ENCODE data around the gene SUSD1.
"Not testable (repeated sequence)": the region's sequence is repeated elsewhere in the genome, so short reads cannot be mapped to it uniquely, and the experiment has no call there.

SUSD1 gene

DNA sequence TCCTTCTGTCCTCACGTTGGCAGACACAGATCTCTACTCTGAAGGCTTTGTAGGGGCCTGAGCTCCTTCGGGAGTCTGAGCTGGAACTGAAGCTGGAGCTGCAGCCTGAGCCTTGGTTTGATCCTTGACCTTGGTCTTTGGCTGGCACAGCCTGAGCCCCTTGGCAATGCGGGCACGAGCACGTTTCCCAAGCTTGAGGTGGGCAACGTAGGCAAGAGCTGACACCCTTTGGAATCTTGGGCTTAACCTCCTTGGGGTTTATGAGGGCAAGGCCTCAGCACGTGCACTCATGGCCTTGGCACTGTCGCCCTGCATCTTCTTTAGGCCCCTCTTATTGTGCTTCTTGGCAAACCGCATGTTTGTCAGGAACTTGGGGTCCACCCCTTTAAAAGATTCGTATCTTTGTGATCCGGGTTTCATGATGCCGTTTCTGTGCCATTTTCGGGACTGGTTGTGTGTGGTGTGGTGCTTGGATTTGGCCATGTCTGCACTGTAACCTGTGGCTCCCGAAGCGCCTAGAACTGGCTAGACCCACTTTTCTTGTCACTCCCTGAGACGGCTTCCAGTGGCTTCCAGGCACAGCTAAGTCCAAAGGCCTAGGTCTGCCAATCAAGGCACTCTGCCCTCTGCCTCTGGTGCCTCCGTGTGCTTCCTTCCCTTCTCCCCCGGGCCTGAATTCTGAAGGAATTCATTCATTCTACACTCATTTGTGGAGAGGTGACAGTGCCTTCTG, 1.4 kb downstream of the SUSD1 start:
- DNase-seq = no peak

DNA sequence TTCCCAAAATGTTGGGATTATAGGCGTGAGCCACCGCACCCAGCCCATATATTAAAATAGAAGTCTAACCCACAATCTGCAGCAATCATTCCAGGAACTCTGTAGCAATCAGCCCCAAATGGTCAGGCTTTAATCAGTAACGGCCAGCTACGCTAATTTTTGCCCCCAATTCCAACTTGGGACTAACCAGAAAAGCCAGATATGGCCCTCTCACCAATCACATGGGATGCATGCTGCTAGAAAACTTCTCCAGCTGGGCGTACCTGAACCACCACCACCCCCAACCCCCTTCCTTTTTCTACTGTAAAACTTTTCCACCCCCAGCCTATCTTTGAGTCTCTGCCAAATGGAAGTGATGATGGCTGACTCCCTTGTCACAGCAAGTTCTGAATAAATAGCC, 4.1 kb downstream of the SUSD1 start:
- no peak for DNase-seq

- DNase-seq = no peak
Observed at GRCh38 chr9:112170235-112170634, 4.9 kb downstream of the SUSD1 start.

- no peak for DNase-seq
Observed at GRCh38 chr9:112169368-112169767, 5.7 kb downstream of the SUSD1 start.

- DNase-seq = no peak
Observed at GRCh38 chr9:112168197-112168596, 6.9 kb downstream of the SUSD1 start.

DNA sequence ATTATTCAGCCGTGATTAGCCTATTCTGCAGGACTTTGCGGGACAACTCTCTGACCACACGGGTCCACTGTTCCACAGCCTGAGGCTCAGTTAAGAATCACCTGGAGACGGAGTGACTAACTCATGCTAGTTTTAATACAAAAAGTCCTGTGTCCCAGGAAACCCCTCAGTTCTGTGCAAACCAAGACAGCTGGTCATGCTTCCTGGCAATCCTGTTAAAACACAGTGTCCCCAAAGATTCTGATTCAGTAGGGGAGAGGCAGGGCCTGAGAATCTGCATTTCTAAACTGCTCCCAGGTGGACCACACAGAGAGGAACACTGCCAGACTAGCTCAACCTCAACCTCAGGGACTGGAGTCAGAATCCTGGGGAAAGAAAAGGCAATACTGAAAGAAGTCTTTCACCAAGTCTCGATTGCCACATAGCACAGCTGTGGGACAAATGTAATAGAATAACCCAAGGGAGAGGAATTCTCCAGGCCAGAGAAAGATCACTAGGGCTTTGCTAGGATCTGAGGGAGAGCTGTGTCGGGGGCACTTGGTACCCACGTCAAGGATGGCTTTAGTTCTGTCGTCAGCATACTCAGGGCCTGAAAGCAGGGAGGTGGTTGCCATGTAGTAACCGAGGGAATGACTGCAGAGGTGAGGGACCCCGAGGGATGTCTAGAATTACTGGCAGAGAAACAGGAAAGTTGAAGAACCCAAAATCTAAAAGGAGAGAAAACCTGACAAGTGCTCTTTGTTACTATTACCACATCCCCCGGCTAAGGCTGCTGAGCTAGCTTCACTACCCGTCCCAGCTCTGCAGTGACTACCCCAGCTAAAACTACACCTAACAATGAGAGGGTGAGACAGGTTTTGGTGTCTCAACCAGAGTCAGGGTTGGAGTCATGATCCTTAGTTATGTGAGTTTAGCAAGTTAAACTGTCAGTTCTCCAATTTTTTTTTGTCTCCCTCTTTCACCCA, 8.6 kb downstream of the SUSD1 start:
- no peak for DNase-seq

GRCh38 chr9:112162621-112163413, 12.3 kb downstream of the SUSD1 start:
- DNase-seq = no peak

- DNase-seq = no peak
Observed at GRCh38 chr9:112159781-112160180, 15.3 kb downstream of the SUSD1 start.

DNA sequence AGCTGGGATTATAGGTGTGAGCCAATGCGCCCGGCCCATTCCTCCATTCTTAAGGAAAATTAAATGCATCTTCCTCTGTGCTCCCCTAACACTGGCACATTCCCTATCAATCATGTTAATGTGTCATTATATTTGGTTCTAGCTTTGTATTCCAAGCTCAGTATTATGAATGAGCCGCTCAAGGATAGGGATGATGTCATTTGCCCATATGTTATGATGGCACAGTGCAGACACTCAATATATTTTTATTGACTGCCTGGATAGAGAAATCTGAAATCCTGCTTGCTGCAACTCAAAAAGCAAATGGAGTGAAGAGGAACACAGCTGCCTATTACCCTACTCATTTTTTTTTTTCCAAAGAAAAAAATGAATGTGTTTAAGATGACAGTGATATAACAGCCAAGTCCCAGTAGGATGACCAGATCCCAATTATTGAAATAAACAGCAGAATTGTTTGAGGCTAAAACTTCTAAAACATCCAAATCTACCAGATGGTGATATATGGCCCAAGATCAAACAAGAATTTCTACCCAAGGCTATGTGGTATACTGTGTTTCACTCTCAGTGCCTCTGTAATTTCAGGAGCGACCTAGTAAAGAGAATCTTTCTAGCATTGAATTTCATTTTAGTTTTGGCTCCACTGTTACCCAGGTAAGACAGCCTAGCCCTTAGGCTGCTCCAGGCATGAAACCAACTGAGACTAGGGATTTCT, 16.3 kb downstream of the SUSD1 start:
- DNase-seq = no peak

DNA sequence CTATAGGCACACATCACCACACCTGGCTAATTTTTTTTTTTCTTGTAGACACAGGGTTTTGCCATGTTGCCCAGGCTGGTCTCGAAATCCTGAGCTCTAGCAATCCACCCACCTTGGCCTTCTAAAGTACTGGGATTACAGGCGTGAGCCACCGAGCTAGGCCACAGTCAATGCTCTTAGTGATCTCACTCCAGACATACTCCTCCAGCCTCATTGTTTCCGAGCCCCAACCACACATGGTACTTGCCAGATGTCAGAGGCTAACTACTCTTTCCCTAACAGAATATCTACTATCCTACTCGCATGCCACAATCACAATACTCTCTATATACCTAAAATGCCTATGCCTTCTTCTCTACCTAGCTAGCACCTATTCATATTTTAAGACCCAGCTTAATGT, 17.1 kb downstream of the SUSD1 start:
- no peak for DNase-seq

- DNase-seq = no peak
Observed at GRCh38 chr9:112157087-112157486, 18.0 kb downstream of the SUSD1 start.

DNA sequence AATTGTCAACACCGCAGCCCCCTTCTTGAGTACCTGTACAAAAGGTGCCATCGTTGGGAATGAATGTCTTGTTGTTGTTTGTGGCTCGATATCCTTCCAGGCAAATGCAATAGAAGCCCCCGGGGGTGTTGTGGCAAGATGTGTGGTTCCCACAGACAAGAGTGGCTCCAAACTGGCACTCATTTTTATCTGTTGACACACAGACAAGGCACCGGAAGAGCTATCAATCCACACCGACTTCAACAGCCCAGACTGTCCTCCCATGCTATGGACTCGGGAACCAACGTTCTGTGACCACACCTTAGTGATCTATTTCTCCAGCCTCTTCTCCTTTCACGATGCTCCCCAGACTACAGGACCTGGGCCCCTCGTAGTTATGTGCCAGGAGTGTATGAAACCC, 25.9 kb downstream of the SUSD1 start:
- no peak for DNase-seq

DNA sequence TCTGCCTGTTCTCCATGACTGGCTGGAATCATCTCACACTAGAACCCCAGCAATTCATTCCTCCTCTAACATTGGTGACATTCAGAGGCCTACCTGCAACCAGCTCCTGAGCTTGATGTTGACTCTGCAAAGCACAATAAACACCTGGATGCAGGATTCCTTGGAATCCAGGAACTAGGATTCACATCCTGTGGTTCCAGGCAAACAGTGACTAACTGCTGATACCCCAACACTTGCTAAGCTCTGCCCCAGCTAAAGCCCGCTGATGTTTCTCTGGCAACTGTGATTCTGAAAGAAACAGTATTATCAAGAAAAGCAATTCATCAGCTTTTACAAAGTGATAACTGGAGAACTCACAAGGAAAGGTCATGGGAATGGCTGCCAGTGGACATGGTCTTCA, 29.2 kb downstream of the SUSD1 start:
- DNase-seq = no peak

DNA sequence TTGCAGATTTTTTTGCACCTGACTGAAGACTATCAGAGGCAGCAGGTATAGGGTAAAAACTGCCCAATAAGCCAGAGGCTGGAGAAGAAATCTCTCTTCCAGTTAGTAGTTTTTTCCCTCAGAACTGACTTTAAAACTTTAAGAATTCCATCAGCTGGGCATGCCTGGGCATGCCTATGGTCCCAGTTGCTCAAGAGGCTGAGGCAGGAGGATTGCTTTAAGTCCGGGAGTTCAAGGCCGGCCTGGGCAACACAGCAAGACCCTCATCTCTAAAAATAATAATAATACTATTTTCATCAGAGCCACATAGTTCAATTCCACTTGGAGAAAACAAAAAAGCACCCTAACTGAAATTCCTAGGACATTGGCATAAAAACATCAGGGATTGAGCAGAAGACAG, 30.3 kb downstream of the SUSD1 start:
- DNase-seq = no peak

- DNase-seq = no peak
Observed at GRCh38 chr9:112142420-112142819, 32.7 kb downstream of the SUSD1 start.

DNA sequence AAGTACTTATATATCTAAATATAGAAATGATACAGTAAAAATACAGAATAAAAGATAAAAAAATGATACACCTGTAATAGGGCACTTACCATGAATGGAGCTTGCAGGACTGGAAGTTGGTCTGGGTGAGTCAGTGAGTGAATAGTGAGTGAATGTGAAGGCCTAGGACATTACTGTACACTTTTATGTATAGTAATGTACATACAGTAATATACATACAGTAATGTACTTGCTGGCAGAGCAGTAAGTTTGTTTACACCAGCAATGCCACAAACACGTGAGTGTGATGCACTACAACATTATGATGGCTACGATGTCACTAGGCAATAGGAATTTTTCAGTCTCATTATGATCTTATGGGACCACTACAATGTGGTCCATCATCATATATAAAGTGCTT, 34.2 kb downstream of the SUSD1 start:
- no peak for DNase-seq

DNA sequence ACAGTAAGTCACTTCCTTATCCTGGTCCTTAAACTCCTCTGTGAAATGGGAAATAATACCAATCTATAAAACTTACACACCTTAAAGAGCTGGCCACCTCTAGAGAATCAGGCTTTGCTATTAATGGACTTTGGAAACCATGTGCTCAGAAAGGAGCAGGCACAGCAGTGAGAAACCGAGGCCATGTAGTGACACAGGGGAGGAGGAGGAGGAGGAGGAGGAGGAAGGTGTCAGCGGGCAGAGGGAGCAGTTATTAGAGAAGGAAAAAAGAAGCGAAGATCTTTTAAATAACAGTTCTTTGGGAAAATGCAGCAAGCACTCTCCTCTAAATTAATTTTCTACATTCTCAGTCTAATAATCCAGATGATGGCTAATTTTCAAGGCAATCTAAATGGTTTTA, 38.0 kb downstream of the SUSD1 start:
- no peak for DNase-seq

DNA sequence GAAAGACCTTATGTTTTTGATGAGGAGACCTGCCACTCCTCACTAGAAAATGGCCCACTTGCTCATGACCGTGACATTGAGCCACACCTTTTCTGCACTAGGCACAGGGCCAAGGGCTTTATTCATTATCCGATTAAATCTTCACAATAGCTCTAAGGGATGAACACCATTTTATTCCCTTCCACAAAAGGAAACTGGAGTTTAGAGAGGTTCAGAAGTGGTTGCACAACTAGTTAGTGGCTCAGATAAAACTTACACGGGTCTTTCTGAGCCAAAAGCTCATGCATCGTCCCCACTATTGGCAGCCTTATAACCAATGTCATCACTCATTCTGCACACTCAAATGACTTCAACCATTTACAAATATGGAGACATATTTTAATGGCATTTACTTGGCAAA, 39.4 kb downstream of the SUSD1 start:
- DNase-seq = no peak

- DNase-seq = not testable (repeated sequence)
Observed at GRCh38 chr9:112133806-112134205, 41.3 kb downstream of the SUSD1 start.

DNA sequence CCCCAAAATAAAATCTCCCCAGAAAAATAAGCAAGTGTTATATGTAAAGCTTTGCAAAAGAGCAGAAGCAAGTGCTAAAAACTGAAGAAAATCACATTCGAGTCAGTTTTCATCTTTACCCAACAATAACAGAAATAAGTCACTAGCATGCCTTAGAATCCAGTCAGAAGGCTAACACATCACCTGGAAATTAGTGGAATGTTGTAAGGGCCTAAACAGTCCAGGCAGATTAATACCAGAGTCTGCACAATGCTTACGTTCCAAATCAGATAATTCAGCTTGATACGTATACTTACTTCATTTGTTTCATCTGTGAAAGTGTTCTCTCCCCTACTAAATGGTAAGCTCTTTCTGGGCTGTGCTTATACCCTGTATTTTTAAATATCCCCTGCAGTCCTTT, 42.7 kb downstream of the SUSD1 start:
- DNase-seq = no peak

DNA sequence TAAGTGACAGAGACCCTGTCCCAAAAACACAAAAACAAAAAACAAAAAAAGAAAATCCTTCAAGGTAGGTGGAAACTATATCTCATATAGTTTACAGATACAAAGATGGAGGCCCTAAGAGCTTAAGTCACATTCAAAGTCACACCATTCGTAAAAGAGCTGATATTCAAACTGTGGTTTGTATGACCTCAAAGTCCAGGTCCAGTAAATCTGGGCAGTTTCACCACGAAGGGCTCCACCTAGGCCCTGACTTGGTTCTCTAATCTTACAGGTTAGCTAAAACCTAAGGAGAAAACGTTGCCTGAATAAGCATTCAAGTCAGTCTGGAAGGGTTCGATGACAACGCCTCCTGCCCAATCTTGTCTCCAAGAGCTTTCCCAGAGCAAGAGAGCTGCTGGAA, 44.1 kb downstream of the SUSD1 start:
- no peak for DNase-seq

DNA sequence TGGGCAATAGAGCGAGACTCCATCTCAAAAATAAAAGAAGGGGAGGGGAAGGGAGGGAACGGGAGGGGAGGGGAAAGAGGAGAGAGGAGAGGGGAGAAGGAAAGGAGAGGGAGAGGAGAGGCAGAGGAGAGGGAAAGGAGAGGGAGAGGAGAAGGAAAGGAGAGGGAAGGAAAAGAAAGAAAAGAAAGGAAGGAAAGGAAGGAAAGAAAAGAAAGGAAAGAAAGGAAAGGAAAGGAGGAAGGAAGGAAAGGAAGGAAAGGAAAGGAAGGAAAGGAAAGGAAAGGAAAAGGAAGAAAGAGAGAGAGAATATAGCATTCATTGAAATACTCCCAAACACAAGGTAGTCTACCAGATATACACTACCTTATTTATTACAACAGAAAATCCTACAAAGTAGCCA, 44.8 kb downstream of the SUSD1 start:
- no peak for DNase-seq

- DNase-seq = no peak
Observed at GRCh38 chr9:112129246-112129645, 45.9 kb downstream of the SUSD1 start.

All from stimulated activated CD4-positive, alpha-beta T cell treated with anti-CD3 and anti-CD28 coated beads, Interleukin-4, amount 100 ng/mL, for 1 hour (primary cell).